ENCODE measurements around the gene SCTR.

Gene SCTR

DNA sequence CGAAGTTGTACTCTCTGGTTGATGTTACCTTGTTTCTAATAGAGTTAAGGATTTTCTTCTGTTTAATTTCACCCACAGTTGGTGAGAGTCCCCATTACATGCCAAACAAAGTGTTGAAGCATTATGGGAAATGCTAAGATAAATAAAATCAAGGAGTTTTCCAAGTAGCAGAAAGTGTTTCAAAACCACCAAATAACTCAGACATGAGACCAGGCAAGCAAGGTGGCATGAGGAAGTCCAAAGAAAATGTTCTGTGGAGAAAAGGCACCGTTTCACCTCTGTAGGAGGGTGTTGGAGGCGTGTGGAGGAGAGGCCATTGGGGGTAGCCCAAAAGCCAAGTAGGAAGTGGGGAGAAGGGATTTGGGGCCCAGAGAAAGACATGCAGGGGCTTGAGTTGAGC, 28.6 kb upstream of the SCTR start:
- Histone ChIP-seq H3K79me2 (ENCODE audit: low read length) (no peaks in the 10 kb centered on the region), H2AFZ (ENCODE audit: low read depth, low read length) (no peak overlapping the region), H4K20me1 (ENCODE audit: insufficient read depth, low read length) (no peaks in the 10 kb centered on the region), H3K9me3 (ENCODE audit: insufficient read depth, low read length) (no peaks in the 10 kb centered on the region), H3K36me3 (replicated peaks; ENCODE audit: low read depth, low read length) (no peaks in the 10 kb centered on the region), H3K4me2 (ENCODE audit: low read length) (no peak overlapping the region), H3K4me1 (ENCODE audit: low read length) (no peaks in the 10 kb centered on the region), H3K9ac (ENCODE audit: low read length) (no peak overlapping the region), H3K27me3 (ENCODE audit: low read depth, low read length) (peaks cover 16% of the 10 kb centered on the region), H3K4me3 (ENCODE audit: low read length) (no peak overlapping the region), H3K27ac (ENCODE audit: low read length) (no peak overlapping the region)
- TF ChIP-seq, protein P1, sequence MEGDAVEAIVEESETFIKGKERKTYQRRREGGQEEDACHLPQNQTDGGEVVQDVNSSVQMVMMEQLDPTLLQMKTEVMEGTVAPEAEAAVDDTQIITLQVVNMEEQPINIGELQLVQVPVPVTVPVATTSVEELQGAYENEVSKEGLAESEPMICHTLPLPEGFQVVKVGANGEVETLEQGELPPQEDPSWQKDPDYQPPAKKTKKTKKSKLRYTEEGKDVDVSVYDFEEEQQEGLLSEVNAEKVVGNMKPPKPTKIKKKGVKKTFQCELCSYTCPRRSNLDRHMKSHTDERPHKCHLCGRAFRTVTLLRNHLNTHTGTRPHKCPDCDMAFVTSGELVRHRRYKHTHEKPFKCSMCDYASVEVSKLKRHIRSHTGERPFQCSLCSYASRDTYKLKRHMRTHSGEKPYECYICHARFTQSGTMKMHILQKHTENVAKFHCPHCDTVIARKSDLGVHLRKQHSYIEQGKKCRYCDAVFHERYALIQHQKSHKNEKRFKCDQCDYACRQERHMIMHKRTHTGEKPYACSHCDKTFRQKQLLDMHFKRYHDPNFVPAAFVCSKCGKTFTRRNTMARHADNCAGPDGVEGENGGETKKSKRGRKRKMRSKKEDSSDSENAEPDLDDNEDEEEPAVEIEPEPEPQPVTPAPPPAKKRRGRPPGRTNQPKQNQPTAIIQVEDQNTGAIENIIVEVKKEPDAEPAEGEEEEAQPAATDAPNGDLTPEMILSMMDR (IDR thresholded peaks at IDR 0.05; ENCODE audit: low read depth, low read length) = no peak
- no peak for TF ChIP-seq EZH2phosphoT487 (IDR thresholded peaks at IDR 0.05; ENCODE audit: low read depth)

- H3K27me3 ChIP-seq (ENCODE audit: low read depth, low read length) = peaks cover 16% of the 10 kb centered on the region
- no peaks in the 10 kb centered on the region for H3K9me3 ChIP-seq (ENCODE audit: insufficient read depth, low read length)
- no peak overlapping the region for H3K4me2 ChIP-seq (ENCODE audit: low read length)
- no peaks in the 10 kb centered on the region for H3K4me1 ChIP-seq (ENCODE audit: low read length)
- TF ChIP-seq EZH2phosphoT487 (IDR thresholded peaks at IDR 0.05; ENCODE audit: low read depth) = no peak
- TF ChIP-seq, protein P1 (IDR thresholded peaks at IDR 0.05; ENCODE audit: low read depth, low read length) = no peak
- no peak overlapping the region for H3K4me3 ChIP-seq (ENCODE audit: low read length)
- H3K36me3 ChIP-seq (replicated peaks; ENCODE audit: low read depth, low read length) = no peaks in the 10 kb centered on the region
- H2AFZ ChIP-seq (ENCODE audit: low read depth, low read length) = no peak overlapping the region
- no peaks in the 10 kb centered on the region for H3K79me2 ChIP-seq (ENCODE audit: low read length)
- no peaks in the 10 kb centered on the region for H4K20me1 ChIP-seq (ENCODE audit: insufficient read depth, low read length)
- no peak overlapping the region for H3K9ac ChIP-seq (ENCODE audit: low read length)
- H3K27ac ChIP-seq (ENCODE audit: low read length) = no peak overlapping the region
These were observed 26.6 kb upstream of the SCTR start for GRCh38 chr2:119550856-119551255.

DNA sequence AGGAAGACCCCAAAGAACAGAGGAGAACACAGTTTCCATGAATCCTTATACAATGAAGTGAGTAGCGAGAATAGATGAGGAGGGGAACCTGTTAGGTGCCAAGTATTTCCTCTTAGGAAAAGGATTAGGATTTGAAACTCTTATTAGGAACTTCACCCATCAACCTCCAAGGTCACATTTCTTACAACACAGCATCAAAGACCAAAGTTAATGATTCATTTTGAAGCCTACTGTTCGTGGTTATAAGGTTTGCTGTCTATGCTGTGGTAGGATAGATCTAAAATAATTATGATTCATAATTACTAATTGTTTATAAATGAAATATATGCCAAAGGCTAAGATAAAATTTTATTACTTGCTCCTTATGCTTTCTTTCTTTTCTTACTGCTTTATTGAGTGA, 26.1 kb upstream of the SCTR start:
- no peak for TF ChIP-seq EZH2phosphoT487 (IDR thresholded peaks at IDR 0.05; ENCODE audit: low read depth)
- TF ChIP-seq, protein P1 (IDR thresholded peaks at IDR 0.05; ENCODE audit: low read depth, low read length) = no peak

GRCh38 chr2:119549241-119549640, 25.0 kb upstream of the SCTR start:
- TF ChIP-seq, protein P1 (IDR thresholded peaks at IDR 0.05; ENCODE audit: low read depth, low read length) = no peak
- TF ChIP-seq EZH2phosphoT487 (IDR thresholded peaks at IDR 0.05; ENCODE audit: low read depth) = no peak
- Histone ChIP-seq H3K36me3 (replicated peaks; ENCODE audit: low read depth, low read length) (no peaks in the 10 kb centered on the region), H3K9me3 (ENCODE audit: insufficient read depth, low read length) (no peaks in the 10 kb centered on the region), H3K4me3 (ENCODE audit: low read length) (no peak overlapping the region), H2AFZ (ENCODE audit: low read depth, low read length) (no peak overlapping the region), H3K27me3 (ENCODE audit: low read depth, low read length) (peaks cover 9% of the 10 kb centered on the region), H3K79me2 (ENCODE audit: low read length) (no peaks in the 10 kb centered on the region), H3K4me2 (ENCODE audit: low read length) (no peak overlapping the region), H3K27ac (ENCODE audit: low read length) (no peak overlapping the region), H4K20me1 (ENCODE audit: insufficient read depth, low read length) (no peaks in the 10 kb centered on the region), H3K9ac (ENCODE audit: low read length) (no peak overlapping the region), H3K4me1 (ENCODE audit: low read length) (no peaks in the 10 kb centered on the region)

More for the DNA sequence above, 26.1 kb upstream of the SCTR start:
- Histone ChIP-seq H3K27ac (ENCODE audit: low read length) (no peak overlapping the region), H3K4me2 (ENCODE audit: low read length) (no peak overlapping the region), H3K4me1 (ENCODE audit: low read length) (no peaks in the 10 kb centered on the region), H2AFZ (ENCODE audit: low read depth, low read length) (no peak overlapping the region), H3K79me2 (ENCODE audit: low read length) (no peaks in the 10 kb centered on the region), H3K9ac (ENCODE audit: low read length) (no peak overlapping the region), H4K20me1 (ENCODE audit: insufficient read depth, low read length) (no peaks in the 10 kb centered on the region), H3K27me3 (ENCODE audit: low read depth, low read length) (peaks cover 16% of the 10 kb centered on the region), H3K9me3 (ENCODE audit: insufficient read depth, low read length) (no peaks in the 10 kb centered on the region), H3K4me3 (ENCODE audit: low read length) (no peak overlapping the region), H3K36me3 (replicated peaks; ENCODE audit: low read depth, low read length) (no peaks in the 10 kb centered on the region)
